Esophagus squamous epithelium (tissue), 4 donors: ENCODE results near the gene EDDM13.

Experiments
- CTCF ChIP-seq, 6 experiments: fragments of 450-650 bp in 4 of 6; fragments of 200-600 bp in 2 of 6; sonication (generic) in 2 of 6; IDR thresholded peaks; one replicate each; pipeline ENCODE4 v1.5.1; 2016 to 2019; ENCODE audit warnings: antibody characterized with exemption in 6 of 6, mild to moderate bottlenecking in 4 of 6, moderate library complexity in 4 of 6
- POLR2A ChIP-seq, 4 donors: fragments of 450-650 bp; IDR thresholded peaks; one replicate each; pipeline ENCODE4 v1.6.1; 2017; ENCODE audit warnings: antibody characterized with exemption in 4 of 4, mild to moderate bottlenecking in 4 of 4, moderate library complexity in 3 of 4

GRCh38 chr19:56290104-56290503 is 17.6 kb downstream of the EDDM13 start:
- TF ChIP-seq CTCF (IDR thresholded peaks at IDR 0.05): no peak
- no peak for TF ChIP-seq POLR2A (IDR thresholded peaks at IDR 0.05)
